ENCODE results near the gene ANO4.
"Not testable (repeated sequence)": the region's sequence is repeated elsewhere in the genome, so short reads cannot be mapped to it uniquely, and the experiment has no call there.

The ANO4 gene

DNA sequence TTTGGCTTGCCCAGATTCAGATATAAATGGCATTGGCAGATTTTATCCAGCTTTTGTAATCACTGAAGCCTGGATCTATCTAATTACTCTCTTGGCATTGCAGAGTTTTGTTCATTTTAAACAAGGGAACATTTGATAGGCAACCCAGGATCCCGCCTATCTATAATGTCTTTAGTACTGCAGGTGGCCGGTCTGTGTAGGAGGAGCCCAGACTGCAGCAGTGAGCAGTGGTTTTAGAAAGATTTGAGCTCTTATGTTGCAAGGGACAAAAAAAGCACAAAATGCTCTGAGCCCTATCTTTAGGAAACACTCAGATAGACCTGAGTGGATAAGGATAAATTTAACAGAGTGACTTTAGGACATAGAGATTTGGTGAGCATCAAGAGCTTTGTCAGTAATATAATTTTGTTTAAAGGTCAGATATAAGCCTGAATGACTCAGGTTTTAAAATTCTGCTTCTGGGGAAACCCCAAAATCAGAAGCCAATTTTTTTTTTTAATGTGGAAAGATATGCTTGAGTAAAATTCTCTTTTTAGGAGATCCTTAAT lies 250.0 kb downstream of the ANO4 start:
- no peak for DNase-seq (ENCODE audit: low spot score)

DNA sequence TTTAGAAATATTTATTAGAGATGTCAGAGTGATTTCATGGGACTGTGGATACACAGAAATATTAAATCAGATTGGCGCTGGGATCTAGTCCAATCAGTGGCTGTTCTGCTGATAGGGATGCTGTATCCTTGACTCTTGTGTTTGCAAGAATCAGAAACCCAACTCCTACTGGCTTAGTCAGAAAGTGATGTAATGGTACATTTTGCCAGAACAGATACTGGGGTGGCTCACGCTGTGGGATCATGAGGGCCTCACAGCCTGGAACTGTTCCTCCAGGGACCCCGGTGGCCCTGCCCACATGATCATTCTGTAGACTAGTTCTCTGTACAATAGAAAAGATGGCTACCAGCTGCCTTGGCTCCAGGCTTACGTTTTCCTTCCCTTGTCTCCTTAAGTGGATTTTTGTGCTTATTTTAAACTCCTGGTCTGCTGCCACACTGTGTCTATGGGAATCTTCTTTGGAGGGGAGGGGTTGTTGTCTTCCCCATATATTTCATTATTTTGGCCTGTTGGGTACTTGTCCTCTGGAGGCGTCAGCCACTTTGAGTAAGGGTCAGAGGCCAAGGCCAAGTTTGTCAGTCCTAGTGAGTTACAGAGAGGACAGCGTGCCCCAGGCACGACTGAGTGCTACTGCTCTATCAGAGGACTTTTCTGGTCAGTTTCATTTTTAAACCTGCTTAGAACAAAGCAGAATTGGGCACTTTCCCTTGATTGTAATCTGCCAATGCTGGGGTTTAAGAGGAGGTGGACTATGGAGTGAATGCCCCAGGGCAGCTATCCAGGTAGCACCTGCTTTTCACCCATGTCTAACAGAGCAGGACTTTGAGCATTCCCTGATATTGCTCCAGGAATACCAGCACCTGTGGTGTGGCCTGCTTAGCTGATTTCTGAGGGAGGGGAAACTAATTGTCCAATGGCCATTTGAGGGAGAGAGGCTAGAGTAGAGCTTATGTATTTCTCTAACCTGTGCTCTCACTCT lies 251.2 kb downstream of the ANO4 start:
- no peak for DNase-seq (ENCODE audit: low spot score)

DNA sequence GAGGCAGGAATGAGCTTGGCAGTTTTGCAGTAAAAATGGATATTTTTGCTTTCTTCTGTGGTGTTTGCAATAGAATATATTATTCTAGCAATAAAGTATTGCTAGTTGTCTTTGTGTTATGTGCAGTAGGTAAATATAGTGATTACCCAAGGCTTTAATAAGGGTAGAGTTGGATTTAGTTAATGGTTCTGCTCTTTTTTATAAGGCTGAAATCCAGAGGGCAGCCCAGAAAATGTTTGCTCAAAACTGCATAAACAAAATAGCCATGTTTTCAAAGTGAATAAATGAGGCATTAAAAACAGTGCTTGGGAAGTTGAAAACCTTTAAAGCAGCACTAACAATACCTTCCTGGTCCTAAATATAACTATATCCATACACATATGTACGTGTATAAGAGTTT lies 253.1 kb downstream of the ANO4 start:
- no peak for DNase-seq (ENCODE audit: low spot score)

DNA sequence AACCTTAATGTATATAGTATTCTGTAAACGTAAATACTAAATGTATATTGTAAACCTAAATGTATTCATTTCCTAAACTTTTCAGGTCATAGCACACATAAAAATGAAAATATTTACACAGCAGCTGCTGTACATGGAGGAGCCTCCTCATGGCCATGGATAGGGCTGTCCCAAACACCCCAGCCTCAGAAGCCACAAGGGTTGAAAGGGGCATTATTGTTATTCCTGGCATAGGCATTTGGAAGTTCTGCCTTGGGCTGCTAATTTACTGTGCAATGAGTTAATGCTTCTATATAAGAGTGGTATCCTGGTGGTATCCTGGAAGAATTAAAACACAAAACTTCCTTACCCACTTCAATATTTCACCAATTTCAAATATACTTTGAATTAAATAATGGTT lies 256.1 kb downstream of the ANO4 start:
- no peak for DNase-seq (ENCODE audit: low spot score)

DNA sequence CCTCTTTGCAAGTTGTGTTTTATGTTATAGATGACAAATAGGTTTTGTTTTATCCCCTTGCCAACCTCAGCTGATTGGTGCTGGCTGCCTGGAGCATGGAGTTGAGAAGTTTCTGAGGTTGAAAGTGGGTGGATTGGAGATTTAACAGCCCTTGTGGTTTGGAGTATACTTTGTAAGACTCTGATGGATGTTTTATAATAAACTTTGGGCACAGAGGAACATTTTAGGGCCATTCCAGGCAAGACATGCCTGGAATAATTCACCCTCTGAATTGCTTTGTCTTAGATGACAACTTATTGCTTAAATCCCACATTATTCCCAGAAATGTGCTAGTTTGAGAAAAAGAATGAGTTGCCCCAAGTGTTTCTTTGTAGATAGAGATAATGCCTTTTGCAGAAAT lies 256.6 kb downstream of the ANO4 start:
- no peak for DNase-seq (ENCODE audit: low spot score)

DNA sequence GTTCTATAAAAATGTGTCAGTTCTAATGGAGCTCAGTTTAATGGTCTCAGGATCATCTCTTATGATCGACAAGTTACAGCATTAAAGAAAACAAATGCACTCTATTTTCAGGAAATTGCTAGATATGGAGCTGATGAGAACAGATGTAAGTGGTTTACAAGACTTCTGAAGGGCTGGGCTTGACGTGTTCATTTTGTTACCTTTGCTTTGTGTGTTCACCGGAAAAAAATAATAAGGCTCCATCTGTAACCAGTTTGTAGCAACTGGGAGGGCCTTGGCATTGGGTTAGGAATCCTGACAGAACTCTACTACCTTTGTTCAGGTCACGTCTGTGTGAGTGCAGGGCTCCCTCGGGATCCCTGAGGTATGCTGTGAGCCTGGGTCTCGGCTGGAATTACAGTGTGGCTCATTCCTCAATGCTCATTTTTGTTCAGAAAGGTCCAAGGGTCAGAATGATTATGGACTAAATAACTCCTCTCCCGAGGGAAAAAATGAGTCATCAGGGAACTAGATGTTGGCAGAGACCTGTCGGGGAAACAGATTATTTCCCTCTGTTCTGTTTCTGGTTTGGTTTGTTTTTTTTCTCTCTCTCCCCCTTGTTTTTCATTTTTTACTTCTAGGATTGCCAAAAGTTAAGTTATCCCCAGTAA lies 257.4 kb downstream of the ANO4 start:
- DNase-seq (ENCODE audit: low spot score) = peak; percentile 11

DNA sequence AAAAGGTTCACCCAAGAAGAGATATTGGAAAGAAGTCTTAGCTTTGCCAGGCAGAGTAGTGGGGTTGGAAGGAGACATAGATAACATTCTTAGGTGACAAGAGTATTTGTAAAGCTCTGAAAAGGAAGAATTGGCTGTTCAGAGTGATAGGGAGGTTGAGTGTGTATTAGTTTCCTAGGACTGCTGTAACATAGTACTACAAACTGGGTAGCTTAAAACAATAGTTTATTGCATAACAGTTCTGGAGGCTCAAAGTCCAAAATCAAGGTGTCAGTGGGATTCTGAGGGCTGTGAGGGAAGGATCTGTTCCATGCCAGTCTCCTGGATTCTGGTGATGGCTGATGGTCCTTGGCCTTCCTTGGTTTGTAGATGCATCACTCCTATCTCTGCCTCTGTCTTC lies 258.6 kb downstream of the ANO4 start:
- DNase-seq (ENCODE audit: low spot score) = no peak

DNA sequence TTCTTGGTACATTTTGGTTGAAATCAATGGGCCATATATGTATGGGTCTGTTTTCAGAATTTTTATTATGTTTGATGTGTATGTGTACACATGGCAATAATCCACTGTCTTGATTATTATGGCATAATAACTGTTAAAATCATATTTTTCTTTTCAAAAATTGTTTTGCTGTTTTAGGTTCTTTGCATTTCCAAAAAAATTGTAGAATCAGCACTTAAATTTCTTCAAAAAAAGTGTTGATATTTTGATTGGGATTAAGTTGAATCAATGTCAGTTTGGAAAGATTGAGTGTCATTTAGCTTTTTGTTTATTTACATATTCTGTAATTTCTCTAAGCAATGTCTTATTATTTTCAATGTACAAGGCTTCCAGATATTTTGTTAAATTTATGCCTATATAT lies 261.4 kb downstream of the ANO4 start:
- no peak for DNase-seq (ENCODE audit: low spot score)

DNA sequence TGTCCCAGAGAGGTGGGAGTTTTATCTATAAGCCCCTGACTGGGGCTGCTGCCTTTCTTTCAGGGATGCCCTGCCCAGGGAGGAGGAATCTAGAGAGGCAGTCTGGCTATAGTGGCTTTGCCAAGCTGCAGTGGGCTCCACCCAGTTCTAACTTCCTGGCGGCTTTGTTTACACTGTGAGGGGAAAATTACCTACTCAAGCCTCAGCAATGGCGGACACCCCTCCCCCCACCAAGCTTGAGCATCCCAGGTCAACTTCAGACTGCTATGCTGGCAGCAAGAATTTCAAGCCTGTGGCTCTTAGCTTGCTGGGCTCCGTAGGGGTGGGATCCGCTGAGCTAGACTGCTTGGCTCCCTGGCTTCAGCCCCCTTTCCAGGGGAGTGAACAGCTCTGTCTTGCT lies 267.9 kb downstream of the ANO4 start:
- DNase-seq (ENCODE audit: low spot score) = not testable (repeated sequence)

DNA sequence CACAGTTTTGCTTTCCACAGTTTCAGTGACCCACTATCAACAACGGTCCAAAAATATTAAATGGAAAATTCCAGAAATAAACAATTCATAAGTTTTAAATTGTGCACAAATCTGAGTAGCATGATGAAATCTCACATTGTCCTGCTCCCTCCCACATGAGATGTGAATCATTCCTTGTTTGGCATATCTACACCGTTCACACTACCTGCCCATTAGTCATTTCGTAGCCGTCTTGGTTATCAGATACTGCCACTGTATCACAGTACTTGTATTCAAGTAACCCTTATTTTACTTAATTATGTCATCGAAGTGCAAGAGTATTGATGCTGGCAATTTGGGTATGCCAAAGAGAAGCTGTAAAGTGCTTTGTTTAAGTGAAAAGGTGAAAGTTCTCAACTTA lies 270.1 kb downstream of the ANO4 start:
- DNase-seq (ENCODE audit: low spot score) = no peak

DNA sequence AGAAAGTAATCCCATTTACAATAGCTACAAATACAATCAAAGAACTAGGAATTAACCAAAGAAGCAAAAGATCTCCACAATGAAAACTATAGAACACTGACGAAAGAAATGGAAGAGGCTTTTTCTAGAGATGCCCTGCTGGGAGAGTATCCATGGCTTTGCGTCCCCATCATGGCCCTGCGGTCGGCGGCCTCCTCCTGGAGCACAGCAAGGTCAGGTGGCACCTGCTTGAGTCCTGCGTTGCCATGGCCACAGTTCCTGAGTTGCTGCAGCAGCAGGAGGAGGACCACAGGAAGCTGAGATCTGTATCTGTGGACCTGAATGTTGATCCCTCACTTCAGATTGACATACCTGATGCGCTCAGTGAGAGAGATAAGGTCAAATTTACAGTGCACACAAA lies 271.9 kb downstream of the ANO4 start:
- DNase-seq (ENCODE audit: low spot score) = no peak

DNA sequence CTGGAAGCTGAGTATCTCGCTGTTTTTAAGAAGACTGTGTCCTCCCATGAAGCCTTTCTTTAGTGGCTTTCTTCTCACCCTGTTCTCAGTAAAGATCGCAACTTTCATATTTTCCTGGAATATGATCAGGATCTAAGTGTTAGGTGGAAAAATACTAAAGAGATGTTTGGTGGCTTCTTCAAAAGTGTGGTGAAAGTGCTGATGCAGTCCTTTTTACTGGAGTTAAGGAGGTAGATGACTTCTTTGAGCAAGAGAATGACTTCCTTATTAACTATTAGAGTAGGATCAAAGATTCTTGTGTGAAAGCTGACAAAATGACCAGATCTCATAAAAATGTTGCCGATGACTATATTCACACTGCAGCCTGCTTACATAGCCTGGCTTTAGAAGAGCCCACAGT lies 273.8 kb downstream of the ANO4 start:
- DNase-seq (ENCODE audit: low spot score) = no peak

DNA sequence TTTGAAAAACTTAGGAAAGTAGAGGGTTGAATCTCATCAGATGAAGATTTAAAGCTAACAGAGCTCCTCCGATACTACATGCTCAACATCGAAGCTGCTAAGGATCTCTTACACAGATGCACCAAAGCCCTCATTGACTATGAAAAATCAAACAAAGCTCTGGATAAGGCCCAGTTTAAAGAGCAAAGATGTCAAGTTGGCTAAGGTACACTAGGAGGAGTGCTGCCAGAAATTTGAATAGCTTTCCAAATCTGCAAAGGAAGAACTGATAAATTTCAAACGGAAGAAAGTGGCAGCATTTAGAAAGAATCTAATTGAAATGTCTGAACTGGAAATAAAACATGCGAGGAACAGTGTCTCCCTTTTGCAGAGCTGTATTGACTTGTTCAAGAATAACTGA lies 274.3 kb downstream of the ANO4 start:
- DNase-seq (ENCODE audit: low spot score) = no peak

DNA sequence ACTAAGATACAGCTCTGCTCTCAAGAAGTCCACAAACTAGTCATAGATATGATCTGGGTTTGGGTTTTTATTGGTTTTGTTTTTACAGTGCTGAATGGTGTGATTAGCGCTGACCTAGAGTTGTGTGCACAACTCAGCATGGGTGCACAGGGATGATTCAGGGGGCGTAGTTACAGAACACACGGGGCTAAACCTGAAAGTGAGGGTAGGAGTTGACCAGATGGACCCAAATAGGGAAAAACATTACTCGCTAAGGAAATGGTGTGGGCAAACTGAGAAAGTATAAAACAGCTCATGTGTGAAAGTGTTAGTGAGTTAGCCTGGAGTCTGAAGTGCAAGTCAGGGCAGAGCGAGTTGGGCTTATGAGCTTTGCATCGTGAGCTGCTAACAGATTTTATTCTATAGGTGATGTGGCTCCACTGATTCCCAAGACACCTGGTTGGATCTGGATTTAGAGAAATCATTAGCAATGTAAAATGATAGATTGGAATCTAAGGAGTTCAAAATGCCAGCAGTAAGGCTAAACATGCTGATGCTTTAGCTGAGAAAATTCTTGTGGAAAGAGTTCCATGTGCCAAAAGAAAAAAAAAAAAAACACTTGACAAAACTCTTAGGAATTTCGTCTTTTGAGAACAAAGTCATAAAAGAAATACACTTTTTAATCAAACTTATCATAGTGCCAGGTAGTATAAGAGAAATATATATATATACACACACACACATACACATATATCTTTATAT lies 280.5 kb downstream of the ANO4 start:
- no peak for DNase-seq (ENCODE audit: low spot score)

DNA sequence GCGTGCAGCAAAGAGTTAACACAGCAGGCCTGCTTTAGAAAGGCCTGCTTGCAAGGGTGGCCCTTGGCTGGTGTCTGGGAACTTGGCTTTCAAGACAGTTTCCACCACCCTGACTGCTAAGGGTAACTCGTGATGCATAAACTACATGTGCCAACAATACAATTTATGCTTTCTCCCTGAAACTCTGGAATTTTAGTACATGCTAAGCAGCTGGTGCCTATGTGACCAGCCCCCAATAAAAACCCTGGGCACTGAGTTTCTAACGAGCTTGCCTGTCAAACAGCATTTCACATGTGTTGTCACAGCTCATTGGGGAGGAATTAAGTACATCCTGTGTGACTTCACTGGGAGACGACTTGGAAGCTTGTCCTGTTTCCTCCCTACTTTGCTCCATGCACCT lies 282.3 kb downstream of the ANO4 start:
- no peak for DNase-seq (ENCODE audit: low spot score)

DNA sequence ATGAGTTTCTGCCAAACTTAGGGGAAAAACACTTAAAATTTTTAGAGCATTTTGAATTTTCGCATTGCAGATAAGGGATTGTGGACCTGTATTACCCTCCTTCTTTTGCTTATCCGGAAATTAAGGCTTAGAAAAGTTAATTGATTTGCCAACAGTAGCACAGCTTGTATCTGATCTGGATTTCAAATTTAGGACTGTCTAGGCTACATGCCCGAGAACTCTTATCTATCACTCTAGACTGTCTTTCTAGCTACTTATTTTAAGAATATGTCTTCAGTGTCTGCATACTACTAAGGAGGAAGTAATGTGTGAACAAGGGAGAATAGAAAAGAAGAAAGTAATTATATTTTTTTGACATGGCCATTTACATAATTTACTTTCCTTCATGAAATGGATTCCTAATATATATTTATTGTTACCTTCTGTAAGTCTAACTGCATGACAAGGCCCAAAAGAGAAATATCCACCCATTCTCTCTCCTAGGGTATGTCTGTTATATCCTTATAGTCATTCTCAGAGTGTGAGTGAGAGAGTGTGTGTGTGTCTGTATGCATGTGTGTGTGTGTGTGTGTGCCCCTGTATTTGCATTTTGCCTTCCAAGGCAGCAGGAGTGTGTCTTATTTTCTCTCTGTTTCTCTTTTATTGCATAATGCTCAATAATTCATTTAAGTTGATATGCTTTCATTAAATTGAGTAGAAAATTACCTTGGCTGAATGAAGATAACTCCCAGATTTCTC lies 283.4 kb downstream of the ANO4 start:
- no peak for DNase-seq (ENCODE audit: low spot score)

DNA sequence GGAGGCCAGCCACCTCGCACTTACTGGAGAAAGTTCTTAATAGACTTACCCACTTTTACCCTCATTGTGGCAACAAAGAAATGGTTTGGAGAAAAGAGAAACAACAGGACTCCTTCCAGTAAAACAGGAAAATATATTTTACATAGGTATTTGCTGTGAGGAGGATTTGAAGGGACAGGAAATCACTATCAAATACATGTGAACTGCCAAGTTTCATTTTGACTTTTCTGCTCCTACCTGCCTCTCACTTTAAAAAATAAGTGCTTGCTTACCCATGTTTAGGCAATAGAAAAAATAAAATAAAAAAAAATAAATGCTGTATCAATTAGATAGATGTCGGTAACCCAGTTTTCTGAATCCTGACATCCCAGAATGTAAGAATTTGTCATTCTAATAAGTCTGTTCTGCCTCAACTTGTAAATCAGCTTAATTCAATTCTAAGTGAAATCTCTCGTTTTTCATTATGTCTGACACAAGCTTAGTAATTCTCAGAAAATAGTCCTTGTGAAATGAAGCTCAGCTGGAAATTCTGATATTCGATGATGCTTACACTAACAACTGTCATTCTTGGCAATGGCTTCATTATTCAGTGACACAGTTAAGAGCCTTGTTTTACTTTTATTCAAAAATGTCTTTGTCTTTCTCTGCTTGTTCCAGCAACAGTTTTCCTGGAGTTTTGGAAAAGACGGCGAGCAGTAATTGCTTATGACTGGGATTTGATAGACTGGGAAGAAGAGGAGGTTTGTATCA lies 284.1 kb downstream of the ANO4 start:
- no peak for DNase-seq (ENCODE audit: low spot score)

DNA sequence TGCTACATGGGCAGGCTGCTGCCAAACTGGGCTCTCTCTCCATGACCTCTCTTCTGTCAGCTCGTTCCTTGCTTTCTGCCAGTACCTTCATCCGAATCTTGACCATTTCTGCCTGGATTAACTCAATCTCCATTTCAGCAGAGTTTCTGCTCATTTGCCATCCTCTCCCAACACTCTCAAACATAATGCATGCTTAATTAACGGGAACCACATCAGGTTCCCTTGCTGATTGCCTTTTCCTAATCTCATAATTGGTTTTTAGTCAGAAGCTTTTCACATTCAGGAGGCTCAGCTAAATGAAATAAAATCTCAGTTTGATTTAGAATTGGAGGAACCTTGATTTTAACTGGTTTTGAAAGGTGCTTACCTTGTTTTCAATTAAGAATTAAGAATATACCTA lies 288.1 kb downstream of the ANO4 start:
- no peak for DNase-seq (ENCODE audit: low spot score)

DNA sequence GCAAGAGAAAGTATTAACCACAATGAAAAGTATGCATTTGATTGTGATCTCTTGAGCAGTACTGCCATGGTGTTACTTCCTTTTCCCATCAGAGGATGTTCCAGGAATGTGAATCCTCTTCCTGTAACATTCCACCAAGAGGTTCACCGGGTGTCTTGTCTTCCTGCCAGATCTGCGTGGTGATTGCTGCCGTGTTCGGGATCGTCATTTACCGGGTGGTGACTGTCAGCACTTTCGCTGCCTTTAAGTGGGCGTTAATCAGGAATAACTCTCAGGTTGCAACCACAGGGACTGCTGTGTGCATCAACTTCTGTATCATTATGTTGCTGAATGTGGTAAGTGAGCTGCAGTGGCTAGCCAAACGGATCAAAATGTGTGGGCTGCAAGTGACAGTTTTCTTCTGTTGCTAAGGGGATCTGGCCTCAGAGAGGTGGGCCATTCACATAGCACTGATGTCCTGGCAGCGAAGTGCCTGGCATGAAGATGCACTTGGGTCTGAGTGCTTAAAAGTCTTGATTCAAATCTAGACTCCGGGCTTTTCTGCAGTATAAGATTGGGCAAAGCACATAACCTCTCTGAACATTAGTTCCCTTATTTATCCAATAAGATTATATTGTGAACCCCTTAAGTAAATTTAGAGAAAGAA lies 292.0 kb downstream of the ANO4 start:
- no peak for DNase-seq (ENCODE audit: low spot score)

DNA sequence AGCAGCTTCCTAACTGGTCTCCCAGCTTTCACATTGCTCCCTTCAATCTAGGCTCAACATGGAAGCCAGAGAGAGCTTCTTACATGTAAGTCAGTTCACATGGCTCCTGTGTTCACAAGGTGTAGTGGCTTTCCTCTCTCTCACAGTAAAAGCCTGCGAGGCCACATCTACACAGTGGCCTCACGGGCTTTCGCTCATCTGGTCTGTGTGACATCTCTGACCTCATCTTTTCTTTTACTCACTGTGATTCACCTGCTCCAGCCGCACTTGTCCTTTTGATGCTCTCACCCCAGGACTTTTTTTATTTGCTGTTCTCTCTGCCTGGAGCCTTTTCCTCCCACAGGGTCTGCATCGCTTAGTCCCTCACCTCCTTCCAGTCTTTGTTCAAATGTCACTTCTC lies 293.3 kb downstream of the ANO4 start:
- no peak for DNase-seq (ENCODE audit: low spot score)

DNA sequence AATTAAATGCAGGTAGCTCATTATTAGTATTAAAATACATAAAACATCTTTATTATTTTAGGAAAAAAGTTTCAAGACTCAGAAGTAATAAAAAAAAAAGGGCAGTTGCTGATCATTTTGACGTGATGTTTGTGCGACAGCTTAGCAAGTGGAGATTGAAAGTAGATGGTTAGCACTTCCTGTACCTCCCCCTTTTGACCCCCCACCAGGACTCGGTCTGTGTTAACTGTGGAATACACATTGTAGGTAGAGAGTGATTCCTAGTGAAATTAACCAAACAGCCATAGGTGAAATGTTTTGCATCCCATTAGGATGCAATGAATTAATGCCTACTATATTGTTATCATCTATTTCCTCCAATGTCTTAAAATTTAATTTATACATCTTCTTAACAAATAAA lies 294.7 kb downstream of the ANO4 start:
- DNase-seq (ENCODE audit: low spot score) = no peak
